Measurements from ENCODE around the gene DYDC2.

DYDC2 gene, protein sequence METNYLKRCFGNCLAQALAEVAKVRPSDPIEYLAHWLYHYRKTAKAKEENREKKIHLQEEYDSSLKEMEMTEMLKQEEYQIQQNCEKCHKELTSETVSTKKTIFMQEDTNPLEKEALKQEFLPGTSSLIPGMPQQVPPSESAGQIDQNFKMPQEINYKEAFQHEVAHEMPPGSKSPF

DNA sequence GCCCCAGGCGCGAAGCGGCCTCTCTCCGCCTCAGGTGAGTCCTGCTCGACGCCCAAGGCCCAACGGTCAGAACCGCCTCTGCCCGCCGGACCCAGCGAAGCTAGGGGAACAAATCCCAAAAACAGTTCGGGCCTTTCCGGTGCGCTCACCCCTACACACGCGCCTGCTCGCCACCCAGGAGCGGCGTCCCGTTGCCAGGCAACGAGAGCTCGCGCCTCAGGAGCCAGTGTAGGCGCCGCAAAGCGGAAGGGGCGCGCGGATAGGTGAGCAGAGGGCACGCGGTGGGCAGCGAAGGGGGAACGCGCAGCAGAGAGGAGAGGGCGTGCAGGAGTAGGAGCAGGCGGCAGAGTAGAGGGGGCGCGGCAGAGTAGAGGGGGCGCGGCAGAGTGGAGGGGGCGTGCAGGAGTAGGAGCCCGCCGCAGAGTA, at the start of gene DYDC2, which contains the start of gene DYDC1:
Gene DYDC2 (plus strand): TSS at position 219 of the 426 bp plus-strand sequence. CDS start 5,663 bp downstream, outside the sequence.
Gene DYDC1 (minus strand): TSS at position 193 of the 426 bp plus-strand sequence. CDS start 4,154 bp downstream, outside the sequence.
- Mint-ChIP-seq H3K27ac (no peak within 1 kb of the TSS), H3K36me3 (ENCODE audit: low read depth) (no peaks in the 10 kb centered on the region), H3K4me1 (ENCODE audit: low read depth) (peaks cover 11% of the 10 kb centered on the region), H3K9me3 (no peaks in the 10 kb centered on the region), H3K4me3 (peak within 1 kb of the TSS; percentile 67), H3K27me3 (peaks cover 32% of the 10 kb centered on the region)
- DNase-seq = peak; percentile 69

DNA sequence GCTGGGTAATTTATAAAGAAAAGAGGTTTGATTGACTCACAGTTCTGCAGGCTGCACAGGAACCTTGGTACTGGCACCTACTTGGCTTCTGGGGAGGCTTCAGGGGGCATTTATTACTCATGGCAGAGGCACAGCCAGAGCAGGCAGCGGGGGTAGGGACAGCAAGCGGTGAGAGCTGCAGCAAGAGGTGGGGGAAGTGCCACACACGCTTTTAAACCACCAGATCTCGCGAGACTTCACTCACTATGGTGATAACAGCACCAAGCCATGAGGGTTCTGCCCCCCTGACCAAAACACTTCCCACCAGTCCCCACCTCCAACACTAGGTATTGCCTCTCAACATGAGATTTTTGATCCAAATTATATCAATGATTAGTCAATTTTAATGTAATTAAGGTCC, 43.1 kb upstream of the DYDC2 start:
- H3K36me3 Mint-ChIP-seq (ENCODE audit: low read depth) = no peaks in the 10 kb centered on the region
- H3K27me3 Mint-ChIP-seq = peaks cover 4% of the 10 kb centered on the region
- peaks cover 5% of the 10 kb centered on the region for H3K4me1 Mint-ChIP-seq (ENCODE audit: low read depth)
- peaks cover 6% of the 10 kb centered on the region for H3K9me3 Mint-ChIP-seq
- no peak for DNase-seq
- no peak overlapping the region for H3K27ac Mint-ChIP-seq
- H3K4me3 Mint-ChIP-seq = no peak overlapping the region

DNA sequence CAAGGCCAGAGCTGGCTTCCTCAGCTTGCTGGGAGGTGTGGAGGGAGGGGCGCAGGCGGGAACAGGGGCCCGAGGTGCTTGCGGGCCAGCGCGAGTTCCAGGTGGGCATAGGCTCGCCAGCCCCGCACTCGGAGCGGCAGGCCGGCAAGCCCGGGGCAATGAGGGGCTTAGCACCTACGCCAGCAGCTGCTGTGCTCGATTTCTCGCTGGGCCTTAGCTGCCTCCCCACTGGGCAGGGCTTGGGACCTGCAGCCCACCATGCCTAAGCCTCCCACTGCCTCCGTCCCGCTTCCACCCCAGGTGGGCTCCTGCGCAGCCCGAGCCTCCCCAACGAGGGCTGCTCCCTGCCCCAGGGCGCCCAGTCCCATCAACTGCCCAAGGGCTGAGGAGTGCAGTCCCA, 41.2 kb upstream of the DYDC2 start:
- no peaks in the 10 kb centered on the region for H3K9me3 Mint-ChIP-seq
- H3K27ac Mint-ChIP-seq = no peak overlapping the region

DNA sequence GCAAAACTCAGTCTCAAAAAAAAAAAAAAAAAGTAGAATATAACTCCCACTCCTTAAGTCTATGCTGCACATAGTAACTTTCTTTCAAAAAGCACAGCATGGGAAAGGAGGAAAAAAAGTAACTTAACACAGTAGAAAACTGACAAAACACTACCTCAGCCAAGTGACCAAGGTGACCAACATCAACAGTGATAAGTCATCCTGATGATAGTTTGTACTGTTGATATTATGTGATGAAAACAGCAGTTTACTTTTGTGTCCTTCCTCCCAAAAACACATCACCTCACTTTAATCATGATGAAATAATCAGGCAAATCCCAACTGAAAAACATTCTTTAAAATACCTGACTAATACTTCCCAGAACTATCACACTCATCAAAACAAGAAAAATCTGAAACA, 37.8 kb upstream of the DYDC2 start:
- H3K27me3 Mint-ChIP-seq = peaks cover 3% of the 10 kb centered on the region
- peaks cover 5% of the 10 kb centered on the region for H3K4me1 Mint-ChIP-seq (ENCODE audit: low read depth)
- H3K27ac Mint-ChIP-seq = no peak overlapping the region

More for the DNA sequence above, 41.2 kb upstream of the DYDC2 start:
- Mint-ChIP-seq H3K36me3 (ENCODE audit: low read depth) (no peaks in the 10 kb centered on the region), H3K27me3 (peaks cover 3% of the 10 kb centered on the region), H3K4me3 (no peak overlapping the region), H3K4me1 (ENCODE audit: low read depth) (peaks cover 5% of the 10 kb centered on the region)
- no peak for DNase-seq

DNA sequence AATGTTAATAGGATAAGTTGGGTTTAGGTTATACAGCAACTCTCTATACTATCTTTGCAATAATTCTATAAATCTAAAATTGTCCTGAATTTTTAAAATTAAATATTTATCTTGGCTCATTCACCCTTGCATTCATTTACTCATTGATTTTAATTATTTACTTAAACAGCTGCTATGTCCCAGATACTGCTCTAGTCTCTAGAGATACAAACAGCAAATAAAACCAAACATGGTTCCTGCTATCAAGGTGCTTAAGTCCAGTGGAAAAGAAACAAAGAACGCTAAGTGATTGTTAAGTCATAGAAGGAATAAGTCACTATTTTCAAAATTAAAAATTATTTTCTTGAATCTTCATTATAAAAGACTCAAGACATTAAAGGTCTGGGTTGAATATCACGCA, 37.3 kb upstream of the DYDC2 start:
- no peak for DNase-seq
- Mint-ChIP-seq H3K4me1 (ENCODE audit: low read depth) (peaks cover 5% of the 10 kb centered on the region), H3K9me3 (no peaks in the 10 kb centered on the region), H3K4me3 (no peak overlapping the region), H3K27ac (no peak overlapping the region), H3K36me3 (ENCODE audit: low read depth) (no peaks in the 10 kb centered on the region), H3K27me3 (peaks cover 3% of the 10 kb centered on the region)

More for the DNA sequence above, 37.8 kb upstream of the DYDC2 start:
- no peak for DNase-seq
- no peaks in the 10 kb centered on the region for H3K9me3 Mint-ChIP-seq
- no peak overlapping the region for H3K4me3 Mint-ChIP-seq
- H3K36me3 Mint-ChIP-seq (ENCODE audit: low read depth) = no peaks in the 10 kb centered on the region

DNA sequence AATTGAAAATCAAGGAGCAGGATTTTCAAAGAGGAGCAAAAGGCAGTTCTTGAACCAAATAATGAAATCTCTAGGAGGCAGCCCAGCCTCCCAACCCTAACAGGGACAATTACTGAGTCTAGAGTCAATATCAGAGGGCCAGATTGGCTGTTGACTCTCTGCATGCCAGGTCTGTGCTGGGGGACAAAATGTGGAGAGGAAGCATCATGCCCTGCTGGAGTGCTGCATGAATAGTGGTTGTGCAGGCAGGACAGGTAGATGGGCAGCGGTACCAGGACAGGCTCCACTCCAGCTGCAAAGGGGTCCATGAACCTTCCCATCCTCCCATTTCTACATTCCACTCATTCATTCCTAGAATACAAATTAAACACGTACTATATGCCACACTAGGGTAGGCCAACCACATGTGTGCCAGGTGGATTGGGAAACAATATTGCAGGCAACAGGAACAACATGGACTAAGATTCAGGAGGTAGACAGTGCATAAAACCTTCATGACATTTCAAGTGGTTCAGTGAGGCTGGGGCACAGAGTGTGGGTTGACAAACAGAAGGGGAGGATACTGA, 36.8 kb upstream of the DYDC2 start:
- Mint-ChIP-seq H3K36me3 (ENCODE audit: low read depth) (no peaks in the 10 kb centered on the region), H3K4me3 (no peak overlapping the region), H3K9me3 (no peaks in the 10 kb centered on the region), H3K27me3 (peaks cover 3% of the 10 kb centered on the region), H3K27ac (no peak overlapping the region), H3K4me1 (ENCODE audit: low read depth) (peaks cover 5% of the 10 kb centered on the region)
- DNase-seq = no peak

DNA sequence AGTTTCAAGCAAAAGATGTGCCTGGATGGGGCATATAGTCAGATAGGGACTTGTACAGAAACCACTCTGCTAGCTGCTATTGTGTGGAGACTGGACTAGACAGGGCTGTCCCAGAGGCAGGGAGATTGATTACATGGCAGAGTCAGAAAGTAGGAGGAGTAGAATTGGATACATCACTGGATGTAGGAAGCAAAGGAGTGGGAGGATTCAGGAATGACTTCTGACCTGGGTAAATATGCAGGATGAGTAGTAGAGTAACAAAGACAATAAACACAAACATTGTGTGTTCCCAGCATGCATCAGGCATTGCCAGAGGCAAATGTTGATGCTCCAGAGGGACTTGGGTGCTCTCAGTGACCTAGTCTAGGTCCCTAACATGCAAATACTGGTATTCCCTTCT, 36.2 kb upstream of the DYDC2 start:
- no peaks in the 10 kb centered on the region for H3K9me3 Mint-ChIP-seq
- peaks cover 5% of the 10 kb centered on the region for H3K4me1 Mint-ChIP-seq (ENCODE audit: low read depth)
- DNase-seq = no peak
- no peaks in the 10 kb centered on the region for H3K36me3 Mint-ChIP-seq (ENCODE audit: low read depth)
- H3K4me3 Mint-ChIP-seq = no peak overlapping the region
- peaks cover 3% of the 10 kb centered on the region for H3K27me3 Mint-ChIP-seq
- H3K27ac Mint-ChIP-seq = no peak overlapping the region

DNA sequence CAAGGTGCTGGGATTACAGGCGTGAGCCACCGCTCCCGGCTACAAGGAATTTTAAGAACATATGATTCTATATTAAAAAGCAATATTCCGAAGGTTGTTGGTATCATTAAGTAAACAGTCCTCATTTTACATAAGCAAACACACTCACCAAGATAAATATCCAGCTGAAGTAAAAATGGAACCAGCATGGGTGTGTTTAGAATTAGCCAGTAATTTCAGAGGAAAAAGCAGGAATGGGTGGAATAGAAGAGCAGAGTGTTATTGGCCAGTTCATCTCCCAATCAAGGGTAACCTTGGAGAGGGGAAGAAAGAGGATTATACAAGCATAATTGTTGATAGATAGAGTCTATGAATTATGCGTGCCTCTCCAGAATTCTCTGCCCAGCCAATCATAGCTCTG, 35.4 kb upstream of the DYDC2 start:
- no peak for DNase-seq
- Mint-ChIP-seq H3K27me3 (peaks cover 3% of the 10 kb centered on the region), H3K36me3 (ENCODE audit: low read depth) (no peaks in the 10 kb centered on the region), H3K9me3 (no peaks in the 10 kb centered on the region), H3K4me3 (no peak overlapping the region), H3K27ac (no peak overlapping the region), H3K4me1 (ENCODE audit: low read depth) (peaks cover 5% of the 10 kb centered on the region)

DNA sequence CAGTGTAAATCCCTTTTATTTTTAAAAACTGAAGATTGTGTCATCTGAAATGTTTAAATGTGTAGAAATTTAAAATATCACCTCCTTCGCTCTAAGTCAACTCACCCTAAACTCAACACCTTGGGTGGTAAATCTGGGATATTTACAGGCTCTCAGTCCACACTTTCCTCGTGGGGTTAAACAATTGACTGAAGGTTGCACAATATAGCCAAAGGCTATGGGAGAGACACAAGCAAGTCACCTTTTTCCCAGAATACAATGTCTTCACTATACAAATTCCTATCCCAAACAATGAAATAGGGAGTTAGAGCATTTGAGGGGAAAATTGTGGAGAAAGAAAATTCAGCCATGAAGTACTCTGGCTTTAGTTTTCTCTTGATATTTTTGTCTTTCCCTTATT, 34.4 kb upstream of the DYDC2 start:
- H3K4me1 Mint-ChIP-seq (ENCODE audit: low read depth) = peaks cover 5% of the 10 kb centered on the region
- no peaks in the 10 kb centered on the region for H3K9me3 Mint-ChIP-seq
- no peak overlapping the region for H3K27ac Mint-ChIP-seq
- no peak overlapping the region for H3K4me3 Mint-ChIP-seq
- DNase-seq = no peak
- H3K36me3 Mint-ChIP-seq (ENCODE audit: low read depth) = no peaks in the 10 kb centered on the region
- peaks cover 3% of the 10 kb centered on the region for H3K27me3 Mint-ChIP-seq

DNA sequence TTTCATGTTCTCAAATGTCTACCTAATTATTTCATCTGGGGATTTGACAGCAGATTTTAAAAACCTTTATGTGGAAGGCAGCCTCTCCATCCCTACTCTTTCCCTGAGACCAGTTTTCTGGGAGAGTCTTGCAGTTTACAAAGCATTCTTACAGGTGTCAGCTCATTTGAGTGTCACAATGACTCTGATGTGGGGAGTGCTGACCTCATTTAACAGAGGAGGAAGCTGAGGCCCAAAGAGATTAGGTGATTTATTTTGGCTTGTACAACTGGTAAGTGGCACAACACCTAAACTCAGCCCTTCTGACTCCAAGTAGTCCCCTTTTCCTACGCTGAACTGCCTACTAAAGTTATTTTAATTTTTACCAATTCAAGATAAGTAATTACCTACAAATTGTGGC, 33.9 kb upstream of the DYDC2 start:
- DNase-seq = no peak
- H3K27ac Mint-ChIP-seq = no peak overlapping the region

DNA sequence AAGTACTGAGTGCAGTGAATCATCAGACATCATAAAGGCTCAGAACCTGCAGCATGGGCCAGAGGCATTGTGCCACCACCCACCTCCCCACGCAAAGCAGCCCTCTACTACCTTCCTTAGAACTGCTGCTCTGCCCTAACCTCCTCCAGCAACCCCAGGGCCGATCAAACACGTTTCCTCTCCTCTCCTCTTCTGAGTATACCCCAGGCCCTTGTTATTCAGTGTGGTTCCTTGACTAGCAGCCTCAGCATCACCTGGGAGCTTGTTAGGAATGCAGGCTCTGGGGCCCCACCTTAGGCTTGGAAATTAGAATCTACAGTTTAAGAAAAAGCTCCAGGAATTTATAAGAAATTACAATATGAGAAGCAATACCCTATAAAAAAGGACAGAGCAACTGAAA, 33.3 kb upstream of the DYDC2 start:
- H3K27me3 Mint-ChIP-seq = peaks cover 3% of the 10 kb centered on the region
- no peak overlapping the region for H3K27ac Mint-ChIP-seq
- H3K4me3 Mint-ChIP-seq = no peak overlapping the region
- no peaks in the 10 kb centered on the region for H3K36me3 Mint-ChIP-seq (ENCODE audit: low read depth)
- no peak for DNase-seq
- no peaks in the 10 kb centered on the region for H3K9me3 Mint-ChIP-seq
- H3K4me1 Mint-ChIP-seq (ENCODE audit: low read depth) = peaks cover 5% of the 10 kb centered on the region

More for the DNA sequence above, 33.9 kb upstream of the DYDC2 start:
- Mint-ChIP-seq H3K4me3 (no peak overlapping the region), H3K27me3 (peaks cover 3% of the 10 kb centered on the region), H3K36me3 (ENCODE audit: low read depth) (no peaks in the 10 kb centered on the region), H3K9me3 (no peaks in the 10 kb centered on the region), H3K4me1 (ENCODE audit: low read depth) (peaks cover 5% of the 10 kb centered on the region)

DNA sequence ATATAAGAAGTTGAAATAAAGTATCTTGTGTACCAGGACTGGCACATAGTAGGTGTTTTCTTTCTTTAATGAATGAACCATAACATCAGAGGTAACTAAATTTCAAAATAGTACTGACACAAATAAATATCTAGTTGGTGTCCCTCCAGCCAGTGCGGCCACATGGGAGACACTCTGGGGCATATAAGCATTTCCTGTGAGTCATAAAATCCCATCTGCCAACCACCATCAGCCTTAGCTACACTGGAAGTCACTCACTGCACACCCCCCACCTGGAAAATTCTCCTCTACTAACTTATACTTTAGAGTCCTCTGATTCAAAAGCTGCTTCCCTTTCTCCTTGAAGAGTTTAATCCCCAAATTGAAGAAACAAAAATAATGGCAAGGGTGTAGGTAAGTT, 32.5 kb upstream of the DYDC2 start:
- H3K27me3 Mint-ChIP-seq = no peaks in the 10 kb centered on the region
- H3K9me3 Mint-ChIP-seq = no peaks in the 10 kb centered on the region
- DNase-seq = no peak
- no peak overlapping the region for H3K27ac Mint-ChIP-seq
- no peaks in the 10 kb centered on the region for H3K36me3 Mint-ChIP-seq (ENCODE audit: low read depth)
- no peak overlapping the region for H3K4me3 Mint-ChIP-seq
- peaks cover 5% of the 10 kb centered on the region for H3K4me1 Mint-ChIP-seq (ENCODE audit: low read depth)

DNA sequence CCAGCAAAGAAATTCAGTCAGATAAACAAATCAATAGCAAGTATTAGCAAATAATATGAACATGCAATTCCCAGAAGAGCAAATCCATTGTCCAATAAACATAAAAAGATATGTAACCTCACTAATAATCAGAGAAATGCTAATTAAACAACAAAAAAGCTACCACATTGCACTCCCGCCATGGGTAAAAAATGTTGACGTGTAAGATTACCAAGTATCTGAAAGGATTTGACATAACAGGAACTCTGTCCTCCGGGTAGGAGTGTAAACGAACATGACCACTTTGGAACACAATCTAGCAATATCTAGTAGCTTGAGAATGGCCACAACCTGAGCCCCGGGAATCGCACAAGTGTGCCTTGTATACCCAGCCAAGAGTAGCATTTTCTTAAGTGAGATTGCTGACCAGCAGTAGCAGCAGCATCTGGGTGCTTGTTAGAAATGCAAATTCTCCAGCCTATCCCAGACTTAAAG, 31.7 kb upstream of the DYDC2 start:
- H3K9me3 Mint-ChIP-seq = no peaks in the 10 kb centered on the region
- H3K27me3 Mint-ChIP-seq = no peaks in the 10 kb centered on the region
- DNase-seq = no peak
- H3K27ac Mint-ChIP-seq = no peak overlapping the region
- H3K36me3 Mint-ChIP-seq (ENCODE audit: low read depth) = no peaks in the 10 kb centered on the region
- H3K4me1 Mint-ChIP-seq (ENCODE audit: low read depth) = peaks cover 5% of the 10 kb centered on the region
- no peak overlapping the region for H3K4me3 Mint-ChIP-seq

DNA sequence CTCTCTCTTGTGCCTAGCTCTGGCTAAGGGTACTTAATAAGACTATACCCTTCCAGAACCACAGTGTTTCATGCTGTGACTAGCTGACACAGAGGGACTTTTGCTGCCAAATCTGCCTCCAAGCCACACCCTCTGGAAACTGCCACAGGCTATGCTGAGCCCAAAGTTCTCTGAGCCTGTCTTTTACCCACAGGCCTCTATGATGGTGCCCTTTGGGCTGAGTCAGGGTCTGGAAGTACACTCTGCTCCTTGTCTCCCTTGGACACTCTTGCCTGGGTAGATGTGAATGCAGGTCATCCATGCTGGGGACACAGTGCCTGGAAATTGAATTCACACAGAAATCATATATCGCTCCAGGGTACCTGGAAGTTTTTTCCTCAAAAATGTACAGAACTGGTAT, 22.6 kb upstream of the DYDC2 start:
- Mint-ChIP-seq H3K9me3 (no peaks in the 10 kb centered on the region), H3K27ac (no peak overlapping the region), H3K36me3 (ENCODE audit: low read depth) (no peaks in the 10 kb centered on the region), H3K27me3 (no peaks in the 10 kb centered on the region), H3K4me3 (no peak overlapping the region), H3K4me1 (ENCODE audit: low read depth) (no peaks in the 10 kb centered on the region)
- DNase-seq = no peak

DNA sequence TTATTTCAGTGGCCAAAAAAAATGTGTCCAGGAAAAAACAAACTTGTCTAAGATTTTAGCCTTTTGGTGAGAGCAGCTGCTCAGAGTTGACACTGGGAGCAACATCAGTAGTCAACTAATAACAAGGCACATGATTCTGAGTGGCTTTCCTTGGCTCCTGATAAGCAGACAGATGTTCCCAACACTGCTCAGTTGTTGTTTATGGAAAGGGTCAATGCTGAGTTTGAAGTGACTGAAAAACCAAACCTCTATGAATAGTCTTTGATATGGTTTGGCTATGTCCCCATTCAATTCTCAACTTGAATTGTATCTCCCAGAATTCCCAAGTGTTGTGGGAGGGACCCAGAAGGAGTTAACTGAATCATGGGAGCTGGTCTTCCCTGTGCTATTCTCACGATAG, 12.3 kb upstream of the DYDC2 start:
- Mint-ChIP-seq H3K36me3 (ENCODE audit: low read depth) (no peaks in the 10 kb centered on the region), H3K27me3 (peaks cover 6% of the 10 kb centered on the region), H3K9me3 (no peaks in the 10 kb centered on the region), H3K27ac (no peak overlapping the region), H3K4me1 (ENCODE audit: low read depth) (no peaks in the 10 kb centered on the region), H3K4me3 (no peak overlapping the region)
- DNase-seq = no peak

All from activated T-cell treated with anti-CD3 and anti-CD28 coated beads, Interleukin-2, amount 50 U/mL, for 24 hours (primary cell).